PFSK-1 (cell line): Measurements from ENCODE around the gene ERN2.

Experiments used
- POLR2AphosphoS5 ChIP-seq: IDR thresholded peaks from 2 replicates; pipeline ENCODE4 v1.6.1; 2012; ENCODE audit warnings: low read depth, mild to moderate bottlenecking, control low read depth, low read length, moderate library complexity
- SIN3A ChIP-seq: IDR thresholded peaks from 2 replicates; pipeline ENCODE4 v1.6.1; 2012; ENCODE audit warnings: mild to moderate bottlenecking, low read length, moderate library complexity, borderline replicate concordance; ENCODE audit not compliant: insufficient read depth
- TAF1 ChIP-seq: IDR thresholded peaks from 2 replicates; pipeline ENCODE4 v1.6.1; 2012; ENCODE audit warnings: low read length, control low read depth, borderline replicate concordance; ENCODE audit not compliant: insufficient read depth
- TF ChIP-seq, protein P1 (sequence below), 2 experiments: IDR thresholded peaks; 2 replicates each; pipeline versions ENCODE4 v1.6.1 to v1.8.0; 2011 to 2012; ENCODE audit warnings: low read depth in 2 of 2, low read length in 2 of 2, control low read depth in 1 of 2, inconsistent platforms in 1 of 2, mild to moderate bottlenecking in 1 of 2, moderate library complexity in 1 of 2; ENCODE audit not compliant: insufficient read depth in 1 of 2

- TF ChIP-seq, protein P1, sequence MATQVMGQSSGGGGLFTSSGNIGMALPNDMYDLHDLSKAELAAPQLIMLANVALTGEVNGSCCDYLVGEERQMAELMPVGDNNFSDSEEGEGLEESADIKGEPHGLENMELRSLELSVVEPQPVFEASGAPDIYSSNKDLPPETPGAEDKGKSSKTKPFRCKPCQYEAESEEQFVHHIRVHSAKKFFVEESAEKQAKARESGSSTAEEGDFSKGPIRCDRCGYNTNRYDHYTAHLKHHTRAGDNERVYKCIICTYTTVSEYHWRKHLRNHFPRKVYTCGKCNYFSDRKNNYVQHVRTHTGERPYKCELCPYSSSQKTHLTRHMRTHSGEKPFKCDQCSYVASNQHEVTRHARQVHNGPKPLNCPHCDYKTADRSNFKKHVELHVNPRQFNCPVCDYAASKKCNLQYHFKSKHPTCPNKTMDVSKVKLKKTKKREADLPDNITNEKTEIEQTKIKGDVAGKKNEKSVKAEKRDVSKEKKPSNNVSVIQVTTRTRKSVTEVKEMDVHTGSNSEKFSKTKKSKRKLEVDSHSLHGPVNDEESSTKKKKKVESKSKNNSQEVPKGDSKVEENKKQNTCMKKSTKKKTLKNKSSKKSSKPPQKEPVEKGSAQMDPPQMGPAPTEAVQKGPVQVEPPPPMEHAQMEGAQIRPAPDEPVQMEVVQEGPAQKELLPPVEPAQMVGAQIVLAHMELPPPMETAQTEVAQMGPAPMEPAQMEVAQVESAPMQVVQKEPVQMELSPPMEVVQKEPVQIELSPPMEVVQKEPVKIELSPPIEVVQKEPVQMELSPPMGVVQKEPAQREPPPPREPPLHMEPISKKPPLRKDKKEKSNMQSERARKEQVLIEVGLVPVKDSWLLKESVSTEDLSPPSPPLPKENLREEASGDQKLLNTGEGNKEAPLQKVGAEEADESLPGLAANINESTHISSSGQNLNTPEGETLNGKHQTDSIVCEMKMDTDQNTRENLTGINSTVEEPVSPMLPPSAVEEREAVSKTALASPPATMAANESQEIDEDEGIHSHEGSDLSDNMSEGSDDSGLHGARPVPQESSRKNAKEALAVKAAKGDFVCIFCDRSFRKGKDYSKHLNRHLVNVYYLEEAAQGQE (IDR thresholded peaks at IDR 0.05; ENCODE audit: insufficient read depth in 1 of 2, low read depth in 2 of 2, low read length in 2 of 2), result no peak
- TF ChIP-seq TAF1, result no peak
- TF ChIP-seq POLR2AphosphoS5, result no peak
- no peak for TF ChIP-seq SIN3A
Measured at GRCh38 chr16:23716484-23716883, 3.5 kb upstream of the ERN2 start.
